Measurements from ENCODE around the gene PGAP3.
A peak's percentile ranks its signal among the peaks of the same experiment; 100 is the strongest.

PGAP3 gene

GRCh38 chr17:39709998-39710964 lies 22.4 kb upstream of the PGAP3 start:
- DNase-seq (ENCODE audit: insufficient read length): no peak
- no peak for FAIRE-seq
- no peak for TF ChIP-seq POLR2AphosphoS5 (IDR thresholded peaks at IDR 0.05; ENCODE audit: low read depth, low read length)
- no peak for TF ChIP-seq TAF1 (IDR thresholded peaks at IDR 0.05; ENCODE audit: borderline replicate concordance, low read depth, low read length)
- no peak for TF ChIP-seq POLR2A (IDR thresholded peaks at IDR 0.05; ENCODE audit: low read depth, low read length)

- TF ChIP-seq POLR2A (IDR thresholded peaks at IDR 0.05; ENCODE audit: low read depth, low read length) (no peak), POLR2AphosphoS5 (IDR thresholded peaks at IDR 0.05; ENCODE audit: low read depth, low read length) (no peak)
- DNase-seq (ENCODE audit: insufficient read length) (no peak), FAIRE-seq (no peak)
Measured at GRCh38 chr17:39709319-39709997, 21.6 kb upstream of the PGAP3 start.

GRCh38 chr17:39706921-39707337 lies 19.1 kb upstream of the PGAP3 start:
- DNase-seq (ENCODE audit: insufficient read length) (no peak), FAIRE-seq (no peak)
- TF ChIP-seq POLR2AphosphoS5 (IDR thresholded peaks at IDR 0.05; ENCODE audit: low read depth, low read length) (no peak), TAF1 (IDR thresholded peaks at IDR 0.05; ENCODE audit: borderline replicate concordance, low read depth, low read length) (no peak), POLR2A (IDR thresholded peaks at IDR 0.05; ENCODE audit: low read depth, low read length) (no peak)

- FAIRE-seq (no peak), DNase-seq (ENCODE audit: insufficient read length) (no peak)
- TF ChIP-seq TAF1 (IDR thresholded peaks at IDR 0.05; ENCODE audit: borderline replicate concordance, low read depth, low read length): no peak
- no peak for TF ChIP-seq POLR2AphosphoS5 (IDR thresholded peaks at IDR 0.05; ENCODE audit: low read depth, low read length)
- no peak for TF ChIP-seq POLR2A (IDR thresholded peaks at IDR 0.05; ENCODE audit: low read depth, low read length)
Measured at GRCh38 chr17:39706383-39706782, 18.5 kb upstream of the PGAP3 start.

- FAIRE-seq (no peak), DNase-seq (ENCODE audit: insufficient read length) (no peak)
- TF ChIP-seq TAF1 (IDR thresholded peaks at IDR 0.05; ENCODE audit: borderline replicate concordance, low read depth, low read length): no peak
- no peak for TF ChIP-seq POLR2AphosphoS5 (IDR thresholded peaks at IDR 0.05; ENCODE audit: low read depth, low read length)
- no peak for TF ChIP-seq POLR2A (IDR thresholded peaks at IDR 0.05; ENCODE audit: low read depth, low read length)
Measured at GRCh38 chr17:39705786-39706348, 18.0 kb upstream of the PGAP3 start.

- DNase-seq (ENCODE audit: insufficient read length): no peak
Measured at GRCh38 chr17:39704821-39705551, 17.1 kb upstream of the PGAP3 start.

GRCh38 chr17:39703913-39704312 lies 16.1 kb upstream of the PGAP3 start:
- no peak for DNase-seq (ENCODE audit: insufficient read length)
- FAIRE-seq: no peak
- TF ChIP-seq POLR2A (IDR thresholded peaks at IDR 0.05; ENCODE audit: low read depth, low read length) (no peak), TAF1 (IDR thresholded peaks at IDR 0.05; ENCODE audit: borderline replicate concordance, low read depth, low read length) (no peak), POLR2AphosphoS5 (IDR thresholded peaks at IDR 0.05; ENCODE audit: low read depth, low read length) (no peak)

More at GRCh38 chr17:39704821-39705551, 17.1 kb upstream of the PGAP3 start:
- no peak for FAIRE-seq
- TF ChIP-seq TAF1 (IDR thresholded peaks at IDR 0.05; ENCODE audit: borderline replicate concordance, low read depth, low read length) (no peak), POLR2A (IDR thresholded peaks at IDR 0.05; ENCODE audit: low read depth, low read length) (no peak), POLR2AphosphoS5 (IDR thresholded peaks at IDR 0.05; ENCODE audit: low read depth, low read length) (no peak)

- no peak for DNase-seq (ENCODE audit: insufficient read length)
- FAIRE-seq: peak; percentile 80
- no peak for TF ChIP-seq POLR2AphosphoS5 (IDR thresholded peaks at IDR 0.05; ENCODE audit: low read depth, low read length)
- TF ChIP-seq TAF1 (IDR thresholded peaks at IDR 0.05; ENCODE audit: borderline replicate concordance, low read depth, low read length): no peak
- no peak for TF ChIP-seq POLR2A (IDR thresholded peaks at IDR 0.05; ENCODE audit: low read depth, low read length)
Measured at GRCh38 chr17:39702901-39703893, 15.3 kb upstream of the PGAP3 start.

- DNase-seq (ENCODE audit: insufficient read length): no peak
- FAIRE-seq: no peak
- no peak for TF ChIP-seq POLR2AphosphoS5 (IDR thresholded peaks at IDR 0.05; ENCODE audit: low read depth, low read length)
- TF ChIP-seq POLR2A (IDR thresholded peaks at IDR 0.05; ENCODE audit: low read depth, low read length): no peak
- TF ChIP-seq TAF1 (IDR thresholded peaks at IDR 0.05; ENCODE audit: borderline replicate concordance, low read depth, low read length): no peak
Measured at GRCh38 chr17:39701784-39702422, 14.0 kb upstream of the PGAP3 start.
